Astrocyte (in vitro differentiated cells and primary cell): ENCODE results near the gene ZNF627. TPM values are rescaled to one million over a fixed set of nuclear protein-coding genes. Genes with fewer than 3 reads are reported as not detected.
"Not testable (repeated sequence)": the region's sequence is repeated elsewhere in the genome, so short reads cannot be mapped to it uniquely, and the experiment has no call there.

Experiments used
- DNase-seq: peaks from one replicate; pipeline ENCODE4 v3.0.0-alpha.2; 2010; ENCODE audit warnings: low read depth
- FAIRE-seq: peaks from 2 replicates; lab custom pipeline; 2011; peaks lifted over from hg19 to GRCh38; lab: Jason Lieb, UNC
- H2AFZ ChIP-seq: 2 replicates; pipeline ENCODE4 v1.6.0; 2012; ENCODE audit warnings: low read depth, low read length, inconsistent platforms
- H3K27ac ChIP-seq: 2 replicates; pipeline ENCODE4 v1.5.1; 2011; ENCODE audit warnings: low read depth, low read length, inconsistent platforms
- H3K27me3 ChIP-seq: 2 replicates; pipeline ENCODE4 v1.6.0; 2011; ENCODE audit warnings: low read length, inconsistent platforms; ENCODE audit not compliant: insufficient read depth
- H3K36me3 ChIP-seq: 2 replicates; pipeline ENCODE4 v1.5.1; 2011; ENCODE audit warnings: low read length, inconsistent platforms; ENCODE audit not compliant: insufficient read depth
- H3K4me1 ChIP-seq: 2 replicates; pipeline ENCODE4 v1.5.1; 2011; ENCODE audit warnings: low read length, inconsistent platforms; ENCODE audit not compliant: insufficient read depth
- H3K4me2 ChIP-seq: 2 replicates; pipeline ENCODE4 v1.6.0; 2012; ENCODE audit warnings: low read length, inconsistent platforms
- H3K4me3 ChIP-seq: 2 replicates; pipeline ENCODE4 v1.5.1; 2011; ENCODE audit warnings: low read depth, mild to moderate bottlenecking, low read length, inconsistent platforms; ENCODE audit not compliant: insufficient read depth
- H3K79me2 ChIP-seq: 2 replicates; pipeline ENCODE4 v1.6.0; 2012; ENCODE audit warnings: mild to moderate bottlenecking, low read length, inconsistent platforms; ENCODE audit not compliant: insufficient read depth
- H3K9ac ChIP-seq: 2 replicates; pipeline ENCODE4 v1.6.0; 2012; ENCODE audit warnings: mild to moderate bottlenecking, low read length, inconsistent platforms
- H3K9me3 ChIP-seq: 2 replicates; pipeline ENCODE4 v1.5.1; 2012; ENCODE audit warnings: low read depth, mild to moderate bottlenecking, low read length, inconsistent platforms; ENCODE audit not compliant: insufficient read depth
- H4K20me1 ChIP-seq: 2 replicates; pipeline ENCODE4 v1.6.0; 2012; ENCODE audit warnings: low read length, inconsistent platforms; ENCODE audit not compliant: insufficient read depth
- H3K27ac Mint-ChIP-seq: one replicate; pipeline ENCODE4 v1.8.0; 2021; ENCODE audit warnings: mild to moderate bottlenecking, mixed read lengths; ENCODE audit not compliant: unreplicated experiment
- H3K27me3 Mint-ChIP-seq: one replicate; pipeline ENCODE4 v1.8.0; 2021; ENCODE audit warnings: low read depth, mixed read lengths; ENCODE audit not compliant: unreplicated experiment
- H3K36me3 Mint-ChIP-seq: one replicate; pipeline ENCODE4 v1.8.0; 2021; ENCODE audit warnings: low read depth, mixed read lengths; ENCODE audit not compliant: unreplicated experiment
- H3K4me1 Mint-ChIP-seq: one replicate; pipeline ENCODE4 v1.8.0; 2021; ENCODE audit warnings: low read depth, mixed read lengths; ENCODE audit not compliant: unreplicated experiment
- H3K4me3 Mint-ChIP-seq: one replicate; pipeline ENCODE4 v1.8.0; 2021; ENCODE audit warnings: mild to moderate bottlenecking, moderate library complexity, mixed read lengths; ENCODE audit not compliant: unreplicated experiment
- H3K9me3 Mint-ChIP-seq: one replicate; pipeline ENCODE4 v1.8.0; 2021; ENCODE audit warnings: mild to moderate bottlenecking, mixed read lengths; ENCODE audit not compliant: unreplicated experiment
- CTCF ChIP-seq: IDR thresholded peaks from 2 replicates; pipeline ENCODE4 v1.5.1; 2011; ENCODE audit warnings: low read depth, mild to moderate bottlenecking, inconsistent platforms, low read length, moderate library complexity; ENCODE audit not compliant: insufficient read depth
- EZH2 ChIP-seq: IDR thresholded peaks from 2 replicates; pipeline ENCODE4 v1.6.1; 2012; ENCODE audit warnings: mild to moderate bottlenecking, low read length, inconsistent platforms; ENCODE audit not compliant: insufficient read depth
- total RNA-seq: library from RNA; stranded (reverse); gene quantifications from 2 replicates; pipeline ENCODE4 v1.2.1, GENCODE V29; 2021

ZNF627 gene
- total RNA-seq, 1 donor from 2014 or later = 20.5 TPM

GRCh38 chr19:11598746-11599145 is 1.5 kb downstream of the ZNF627 start:
- TF ChIP-seq CTCF (no peak), EZH2 (no peak)
- Mint-ChIP-seq H3K9me3 (no peaks in the 10 kb centered on the region), H3K4me3 (peak overlapping the region; percentile 99), H3K27ac (peak overlapping the region; percentile 98), H3K36me3 (peaks cover 11% of the 10 kb centered on the region), H3K27me3 (no peaks in the 10 kb centered on the region), H3K4me1 (peaks cover 9% of the 10 kb centered on the region)
- Histone ChIP-seq H3K4me3 (peak overlapping the region; percentile 93), H3K27me3 (no peaks in the 10 kb centered on the region), H4K20me1 (peaks cover 58% of the 10 kb centered on the region), H3K79me2 (peaks cover 64% of the 10 kb centered on the region), H3K4me1 (no peaks in the 10 kb centered on the region), H3K9me3 (peaks cover 2% of the 10 kb centered on the region), H3K4me2 (peak overlapping the region; percentile 85), H3K9ac (no peak overlapping the region), H3K27ac (no peak overlapping the region), H2AFZ (no peak overlapping the region), H3K36me3 (no peaks in the 10 kb centered on the region)
- FAIRE-seq (no peak), DNase-seq (no peak)

GRCh38 chr19:11599704-11600103 is 2.4 kb downstream of the ZNF627 start:
- H3K4me3 ChIP-seq, H3K9me3 ChIP-seq, FAIRE-seq, DNase-seq, H3K27ac ChIP-seq, H3K36me3 ChIP-seq, H3K27me3 Mint-ChIP-seq, H3K4me2 ChIP-seq, H3K9me3 Mint-ChIP-seq, H3K4me1 ChIP-seq, H3K27me3 ChIP-seq, H2AFZ ChIP-seq, H3K9ac ChIP-seq, H3K4me1 Mint-ChIP-seq: not testable (repeated sequence)
- Histone ChIP-seq H3K79me2 (peaks cover 73% of the 10 kb centered on the region), H4K20me1 (peaks cover 67% of the 10 kb centered on the region)
- Mint-ChIP-seq H3K27ac (peak overlapping the region; percentile 7), H3K4me3 (peak overlapping the region; percentile 99), H3K36me3 (peaks cover 14% of the 10 kb centered on the region)

GRCh38 chr19:11606484-11606883 is 9.2 kb downstream of the ZNF627 start:
- H3K9ac ChIP-seq = no peak overlapping the region
- Mint-ChIP-seq H3K4me1 (no peaks in the 10 kb centered on the region), H3K9me3 (peaks cover 2% of the 10 kb centered on the region), H3K36me3 (peaks cover 47% of the 10 kb centered on the region), H3K27me3 (no peaks in the 10 kb centered on the region), H3K4me3 (no peak overlapping the region), H3K27ac (no peak overlapping the region)
- peaks cover 12% of the 10 kb centered on the region for H3K9me3 ChIP-seq
- no peaks in the 10 kb centered on the region for H3K27me3 ChIP-seq
- H3K4me1 ChIP-seq = no peaks in the 10 kb centered on the region
- H4K20me1 ChIP-seq = peaks cover 61% of the 10 kb centered on the region
- TF ChIP-seq CTCF (no peak), EZH2 (no peak)
- no peak overlapping the region for H2AFZ ChIP-seq
- H3K36me3 ChIP-seq = peaks cover 11% of the 10 kb centered on the region
- no peak overlapping the region for H3K4me2 ChIP-seq
- H3K4me3 ChIP-seq = no peak overlapping the region
- FAIRE-seq (no peak), DNase-seq (no peak)
- H3K27ac ChIP-seq = no peak overlapping the region
- peaks cover 95% of the 10 kb centered on the region for H3K79me2 ChIP-seq
